Karpas-422 (cell line): ENCODE results near the gene CHSY3. TPM values are rescaled to one million over a fixed set of nuclear protein-coding genes. Genes with fewer than 3 reads are reported as not detected.

Source experiments
- DNase-seq: peaks from one replicate; pipeline ENCODE4 v3.0.0-alpha.2; 2015
- H2AFZ ChIP-seq: fragments of 200-600 bp; sonication (generic); 2 replicates; pipeline ENCODE4 v1.6.1; 2014; ENCODE audit warnings: antibody characterized with exemption, low read length, mixed read lengths
- H3K27ac ChIP-seq: fragments of 200-600 bp; sonication (generic); 2 replicates; pipeline ENCODE4 v1.5.1; 2014; ENCODE audit warnings: mild to moderate bottlenecking, low read length, moderate library complexity
- H3K27me3 ChIP-seq: fragments of 200-600 bp; sonication (generic); 2 replicates; pipeline ENCODE4 v1.6.1; 2014; ENCODE audit warnings: low read length, mixed read lengths
- H3K36me3 ChIP-seq: fragments of 200-600 bp; sonication (generic); 2 replicates; pipeline ENCODE4 v1.6.1; 2014; ENCODE audit warnings: low read length, mixed read lengths; ENCODE audit not compliant: insufficient read depth
- H3K4me1 ChIP-seq: fragments of 200-600 bp; sonication (generic); 2 replicates; pipeline ENCODE4 v1.6.1; 2014; ENCODE audit warnings: mild to moderate bottlenecking, low read length, mixed read lengths
- H3K4me2 ChIP-seq: fragments of 200-600 bp; sonication (generic); 2 replicates; pipeline ENCODE4 v1.6.1; 2014; ENCODE audit warnings: low read length, low read depth, mild to moderate bottlenecking; ENCODE audit not compliant: poor library complexity, severe bottlenecking
- H3K4me3 ChIP-seq: fragments of 200-600 bp; sonication (generic); 2 replicates; pipeline ENCODE4 v1.5.1; 2014; ENCODE audit warnings: mild to moderate bottlenecking, antibody characterized with exemption, low read length, mixed read lengths
- H3K79me2 ChIP-seq: fragments of 200-600 bp; sonication (generic); 2 replicates; pipeline ENCODE4 v1.6.1; 2014; ENCODE audit warnings: mild to moderate bottlenecking, low read length, mixed read lengths
- H3K9ac ChIP-seq: fragments of 200-600 bp; sonication (generic); 2 replicates; pipeline ENCODE4 v1.6.0; 2014; ENCODE audit warnings: low read length
- H3K9me2 ChIP-seq: fragments of 200-600 bp; sonication (generic), shearing (Covaris generic); replicated peaks from 2 replicates; pipeline ENCODE4 v1.6.0; 2014; ENCODE audit warnings: mild to moderate bottlenecking, low read length, moderate library complexity; ENCODE audit not compliant: insufficient read depth
- H3K9me3 ChIP-seq: fragments of 300-700, 200-600 bp; sonication (generic); 2 replicates; pipeline ENCODE4 v1.6.1; 2014; ENCODE audit warnings: low read length, mixed read lengths
- H4K20me1 ChIP-seq: fragments of 200-600 bp; sonication (generic); 2 replicates; pipeline ENCODE4 v1.6.1; 2014; ENCODE audit warnings: mild to moderate bottlenecking, antibody characterized with exemption, low read length, low read depth; ENCODE audit not compliant: insufficient read depth
- total RNA-seq: library from RNA; depleted of rRNA; stranded (reverse); fragments of >200 nt; shearing (Covaris generic); gene quantifications from 2 replicates; pipeline ENCODE4 v1.2.3, GENCODE V29; 2014; ENCODE audit warnings: low replicate concordance

CHSY3 gene
- total RNA-seq, 1 experiment from 2014 or later: not detected

GRCh38 chr5:130092991-130093390 lies 188.7 kb downstream of the CHSY3 start:
- no peaks in the 10 kb centered on the region for H3K36me3 ChIP-seq
- no peaks in the 10 kb centered on the region for H3K9me2 ChIP-seq
- no peak overlapping the region for H3K9ac ChIP-seq
- H2AFZ ChIP-seq: no peak overlapping the region
- no peaks in the 10 kb centered on the region for H3K9me3 ChIP-seq
- H3K27me3 ChIP-seq: no peaks in the 10 kb centered on the region
- no peaks in the 10 kb centered on the region for H3K79me2 ChIP-seq
- no peak overlapping the region for H3K27ac ChIP-seq
- H4K20me1 ChIP-seq: no peaks in the 10 kb centered on the region
- no peak overlapping the region for H3K4me2 ChIP-seq
- no peak for DNase-seq
- no peaks in the 10 kb centered on the region for H3K4me1 ChIP-seq
- no peak overlapping the region for H3K4me3 ChIP-seq

- Histone ChIP-seq H3K27ac (no peak overlapping the region), H3K4me1 (no peaks in the 10 kb centered on the region), H3K4me2 (no peak overlapping the region), H3K9me3 (no peaks in the 10 kb centered on the region), H2AFZ (no peak overlapping the region), H4K20me1 (no peaks in the 10 kb centered on the region), H3K27me3 (no peaks in the 10 kb centered on the region), H3K9me2 (no peaks in the 10 kb centered on the region), H3K4me3 (no peak overlapping the region), H3K79me2 (no peaks in the 10 kb centered on the region), H3K9ac (no peak overlapping the region), H3K36me3 (no peaks in the 10 kb centered on the region)
- DNase-seq: no peak
These were observed 192.2 kb downstream of the CHSY3 start for GRCh38 chr5:130096483-130096882.

- Histone ChIP-seq H3K4me1 (no peaks in the 10 kb centered on the region), H2AFZ (no peak overlapping the region), H4K20me1 (no peaks in the 10 kb centered on the region), H3K4me2 (no peak overlapping the region), H3K9me3 (no peaks in the 10 kb centered on the region), H3K27ac (no peak overlapping the region), H3K79me2 (no peaks in the 10 kb centered on the region), H3K9me2 (no peaks in the 10 kb centered on the region), H3K4me3 (no peak overlapping the region), H3K27me3 (no peaks in the 10 kb centered on the region), H3K9ac (no peak overlapping the region), H3K36me3 (no peaks in the 10 kb centered on the region)
- DNase-seq: peak; percentile 14
These were observed 194.7 kb downstream of the CHSY3 start for GRCh38 chr5:130099008-130099407.

- Histone ChIP-seq H2AFZ (no peak overlapping the region), H3K4me2 (no peak overlapping the region), H3K9me3 (no peaks in the 10 kb centered on the region), H3K36me3 (no peaks in the 10 kb centered on the region), H4K20me1 (no peaks in the 10 kb centered on the region), H3K27me3 (no peaks in the 10 kb centered on the region), H3K4me1 (no peaks in the 10 kb centered on the region), H3K9me2 (no peaks in the 10 kb centered on the region), H3K9ac (no peak overlapping the region), H3K79me2 (no peaks in the 10 kb centered on the region), H3K27ac (no peak overlapping the region), H3K4me3 (no peak overlapping the region)
- no peak for DNase-seq
These were observed 198.1 kb downstream of the CHSY3 start for GRCh38 chr5:130102375-130102774.

GRCh38 chr5:130102960-130103359 lies 198.7 kb downstream of the CHSY3 start:
- H3K27me3 ChIP-seq: no peaks in the 10 kb centered on the region
- no peak overlapping the region for H2AFZ ChIP-seq
- H3K9me3 ChIP-seq: no peaks in the 10 kb centered on the region
- H3K36me3 ChIP-seq: no peaks in the 10 kb centered on the region
- H4K20me1 ChIP-seq: no peaks in the 10 kb centered on the region
- no peak for DNase-seq
- no peak overlapping the region for H3K4me3 ChIP-seq
- no peak overlapping the region for H3K9ac ChIP-seq
- no peaks in the 10 kb centered on the region for H3K79me2 ChIP-seq
- H3K9me2 ChIP-seq: no peaks in the 10 kb centered on the region
- H3K4me1 ChIP-seq: no peaks in the 10 kb centered on the region
- no peak overlapping the region for H3K27ac ChIP-seq
- no peak overlapping the region for H3K4me2 ChIP-seq

GRCh38 chr5:130104895-130105688 lies 200.8 kb downstream of the CHSY3 start:
- DNase-seq: no peak
- Histone ChIP-seq H3K27me3 (no peaks in the 10 kb centered on the region), H3K79me2 (no peaks in the 10 kb centered on the region), H3K9ac (no peak overlapping the region), H3K36me3 (no peaks in the 10 kb centered on the region), H3K9me2 (no peaks in the 10 kb centered on the region), H4K20me1 (no peaks in the 10 kb centered on the region), H3K4me1 (no peaks in the 10 kb centered on the region), H3K4me2 (no peak overlapping the region), H3K4me3 (no peak overlapping the region), H2AFZ (no peak overlapping the region), H3K9me3 (no peaks in the 10 kb centered on the region), H3K27ac (no peak overlapping the region)

- no peak overlapping the region for H3K4me2 ChIP-seq
- H3K9ac ChIP-seq: no peak overlapping the region
- no peak overlapping the region for H2AFZ ChIP-seq
- H3K36me3 ChIP-seq: no peaks in the 10 kb centered on the region
- no peak overlapping the region for H3K4me3 ChIP-seq
- no peaks in the 10 kb centered on the region for H3K27me3 ChIP-seq
- H3K9me3 ChIP-seq: no peaks in the 10 kb centered on the region
- H3K4me1 ChIP-seq: no peaks in the 10 kb centered on the region
- H3K79me2 ChIP-seq: no peaks in the 10 kb centered on the region
- H3K9me2 ChIP-seq: no peaks in the 10 kb centered on the region
- no peaks in the 10 kb centered on the region for H4K20me1 ChIP-seq
- H3K27ac ChIP-seq: no peak overlapping the region
- no peak for DNase-seq
These were observed 202.2 kb downstream of the CHSY3 start for GRCh38 chr5:130106480-130106879.

GRCh38 chr5:130109152-130109551 lies 204.9 kb downstream of the CHSY3 start:
- H3K36me3 ChIP-seq: no peaks in the 10 kb centered on the region
- no peaks in the 10 kb centered on the region for H3K9me2 ChIP-seq
- no peak overlapping the region for H3K9ac ChIP-seq
- no peak overlapping the region for H3K27ac ChIP-seq
- H3K4me3 ChIP-seq: no peak overlapping the region
- H3K4me1 ChIP-seq: peaks cover 9% of the 10 kb centered on the region
- H2AFZ ChIP-seq: no peak overlapping the region
- H3K9me3 ChIP-seq: no peaks in the 10 kb centered on the region
- peak; percentile 80 for DNase-seq
- H3K27me3 ChIP-seq: no peaks in the 10 kb centered on the region
- no peak overlapping the region for H3K4me2 ChIP-seq
- no peaks in the 10 kb centered on the region for H4K20me1 ChIP-seq
- no peaks in the 10 kb centered on the region for H3K79me2 ChIP-seq
